Stimulated activated CD8-positive, alpha-beta memory T cell treated with anti-CD3 and anti-CD28 coated beads, Interleukin-12 subunit alpha, Interleukin-12 subunit beta, amount 100 ng/mL, for 4 hours (primary cell): ENCODE data around the gene CENPB.

Experiments used
- DNase-seq: peaks from one replicate; pipeline ENCODE4 v3.0.0-alpha.2; 2020; ENCODE audit warnings: low read depth

Gene CENPB

DNA sequence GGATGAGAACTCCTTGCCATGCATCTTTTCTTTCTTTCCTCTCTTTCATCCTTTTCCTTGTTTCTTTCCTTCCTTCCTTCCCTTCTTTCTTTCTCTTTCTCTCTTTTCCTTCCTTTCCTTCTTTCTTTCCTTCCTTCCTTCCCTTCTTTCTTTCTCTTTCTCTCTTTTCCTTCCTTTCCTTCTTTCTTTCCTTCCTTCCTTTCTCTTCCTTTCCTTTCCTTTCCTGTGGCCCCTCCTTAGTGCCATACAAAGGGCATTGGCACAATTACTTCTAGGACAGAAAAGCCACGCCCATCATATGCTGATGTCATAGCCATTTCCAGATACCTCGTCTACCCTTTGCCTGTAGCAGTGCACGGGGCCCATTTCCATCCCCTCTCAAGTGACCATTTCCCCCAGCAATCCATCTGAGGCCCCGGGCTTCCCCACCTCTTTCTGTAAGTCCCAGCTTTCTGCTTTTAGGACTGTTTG, 2.2 kb upstream of the CENPB start:
- DNase-seq = no peak

DNA sequence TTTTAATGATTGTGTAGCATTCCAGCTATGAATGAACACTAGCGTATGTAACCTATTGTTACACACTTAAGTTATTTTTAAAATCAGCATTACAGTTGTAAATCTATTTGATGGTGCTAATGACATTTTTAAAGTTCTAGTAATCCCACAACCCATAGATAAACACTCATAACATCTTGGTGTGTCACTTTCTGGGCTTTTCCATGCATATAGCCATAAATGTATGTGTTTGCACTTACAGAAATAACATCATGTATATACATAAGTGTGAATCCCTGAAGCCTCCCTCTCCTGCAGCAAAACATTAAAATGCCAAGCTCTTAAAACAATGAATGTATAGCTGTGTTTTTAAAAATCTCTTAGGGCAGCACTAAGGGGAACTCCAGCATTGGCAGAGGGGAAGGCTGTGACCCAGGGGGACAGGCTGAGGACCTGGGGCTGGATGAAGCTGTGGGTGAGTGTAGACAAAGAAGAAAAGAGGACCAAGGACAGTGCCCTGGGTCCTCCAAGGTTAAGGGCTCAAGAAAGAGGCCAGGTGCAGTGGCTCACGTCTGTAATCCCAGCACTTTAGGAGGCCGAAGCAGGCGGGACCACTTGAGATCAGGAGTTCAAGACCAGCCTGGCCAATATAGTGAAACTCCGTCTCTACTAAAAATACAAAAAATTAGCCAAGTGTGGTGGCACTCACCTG, 929 bp upstream of the CENPB start:
- DNase-seq = no peak

DNA sequence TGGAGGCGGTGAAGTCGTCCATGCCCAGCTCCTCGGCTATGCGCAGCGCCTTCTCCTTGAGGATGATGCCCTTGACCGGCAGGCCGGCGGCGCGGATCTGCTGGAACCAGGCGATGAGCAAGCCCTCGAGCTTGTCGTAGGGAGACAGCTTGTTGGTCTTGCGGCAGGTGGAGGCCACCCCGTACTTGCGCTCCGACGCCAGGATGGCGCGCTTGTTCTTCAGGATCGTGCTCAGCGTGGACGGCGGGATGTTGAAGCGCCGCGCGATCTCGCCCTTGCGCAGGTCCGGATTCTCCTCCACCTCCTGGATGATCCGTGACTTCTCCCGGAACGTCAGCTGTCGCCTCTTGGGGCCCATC, 435 bp downstream of the CENPB start:
- DNase-seq = no peak

DNA sequence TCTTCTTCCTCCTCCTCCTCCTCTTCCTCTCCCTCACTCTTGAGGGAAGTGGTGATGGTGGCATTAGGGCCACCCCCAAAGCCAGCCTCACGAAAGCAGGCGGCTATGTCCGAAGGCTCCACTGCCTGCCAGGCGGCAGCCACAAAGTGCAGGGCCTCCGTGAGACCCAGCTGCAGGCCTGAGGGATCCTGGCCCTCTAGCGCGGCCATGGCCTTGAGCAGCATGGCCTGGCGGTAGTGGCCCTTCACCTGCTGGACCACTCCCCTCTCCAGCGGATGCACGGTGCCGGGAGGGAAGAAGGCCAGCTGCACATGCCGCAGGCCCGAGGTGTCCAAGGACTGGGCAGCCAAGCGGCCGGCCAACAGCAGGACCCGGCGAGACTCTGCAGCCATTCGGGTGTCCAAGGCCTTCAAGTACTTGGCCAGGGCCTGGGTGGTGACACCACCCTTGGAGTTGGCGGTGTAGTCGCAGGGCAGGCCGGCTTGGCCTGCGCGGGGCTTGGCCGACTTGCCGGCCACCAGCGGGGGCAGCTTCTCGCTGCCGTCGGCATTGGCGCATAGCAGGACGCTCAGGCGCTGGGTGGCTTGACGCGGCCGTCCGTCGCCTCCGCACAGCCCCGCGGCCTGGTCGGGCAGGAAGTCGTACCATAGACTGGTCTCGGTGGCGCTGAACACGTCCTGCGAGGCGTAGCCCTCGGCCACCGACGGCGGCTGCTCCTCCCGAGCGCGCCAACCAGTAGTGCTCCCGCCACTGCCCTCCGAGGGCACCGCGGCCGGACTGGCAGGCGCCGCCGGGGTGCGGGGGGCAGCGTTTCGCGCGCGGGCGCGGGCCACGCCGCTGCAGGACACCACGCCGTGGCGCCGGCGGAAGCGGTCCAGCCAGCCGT, 1.1 kb downstream of the CENPB start:
- DNase-seq = no peak

- DNase-seq = no peak
Observed at GRCh38 chr20:3784863-3785239, 1.7 kb downstream of the CENPB start.

DNA sequence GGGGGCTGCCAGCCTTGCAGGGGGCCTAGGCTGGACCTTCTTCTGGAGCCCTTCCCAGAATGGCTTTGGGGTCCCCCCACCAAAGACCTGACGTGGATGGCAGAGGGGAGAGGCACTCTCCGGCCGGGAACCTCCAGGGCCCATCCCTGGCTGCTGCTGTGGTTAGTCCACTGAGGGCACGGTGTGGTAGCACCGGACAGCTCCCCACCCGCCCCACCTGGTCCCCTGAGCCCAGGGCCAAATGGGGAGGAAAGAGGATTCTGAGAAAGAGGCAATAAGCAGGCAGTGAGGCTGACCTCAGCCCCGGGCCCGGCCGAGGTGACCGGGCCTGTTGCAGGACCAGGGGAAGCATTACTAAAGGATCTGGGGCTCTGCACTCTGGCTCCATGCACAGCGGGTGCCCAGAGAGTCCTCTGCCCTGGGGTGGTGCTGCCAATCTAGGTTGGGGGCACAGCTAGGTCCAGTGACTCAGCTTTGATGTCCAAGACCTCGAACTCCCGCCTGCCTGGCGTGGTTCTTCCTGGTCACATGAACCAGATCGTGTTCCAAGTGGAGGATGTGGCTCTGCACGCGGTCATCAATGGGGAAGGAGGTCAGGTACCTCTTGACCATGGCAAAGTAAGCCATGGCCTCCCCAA, 2.2 kb downstream of the CENPB start:
- no peak for DNase-seq

GRCh38 chr20:3783511-3784195, 2.9 kb downstream of the CENPB start:
- no peak for DNase-seq

- no peak for DNase-seq
Observed at GRCh38 chr20:3783068-3783489, 3.5 kb downstream of the CENPB start.

DNA sequence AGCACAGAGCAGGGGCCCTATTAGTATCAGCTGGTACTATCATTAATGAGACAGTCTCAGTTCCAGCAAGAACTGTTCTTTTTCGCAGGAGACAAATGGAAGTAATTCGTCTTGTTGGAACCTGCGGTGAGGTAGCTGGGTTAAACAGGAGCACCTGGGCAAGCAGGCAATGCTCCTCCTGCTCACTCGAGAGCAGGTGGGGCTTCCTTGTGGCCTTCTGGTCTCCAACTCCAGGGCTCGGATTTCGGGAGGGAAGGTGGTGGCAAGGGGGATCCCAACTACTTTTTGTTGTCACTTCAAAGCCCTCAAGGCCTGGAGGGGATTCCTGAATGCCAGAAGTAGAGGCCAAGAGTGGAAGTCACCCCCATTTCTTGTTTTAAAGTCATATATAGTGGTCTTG, 3.9 kb downstream of the CENPB start:
- no peak for DNase-seq

DNA sequence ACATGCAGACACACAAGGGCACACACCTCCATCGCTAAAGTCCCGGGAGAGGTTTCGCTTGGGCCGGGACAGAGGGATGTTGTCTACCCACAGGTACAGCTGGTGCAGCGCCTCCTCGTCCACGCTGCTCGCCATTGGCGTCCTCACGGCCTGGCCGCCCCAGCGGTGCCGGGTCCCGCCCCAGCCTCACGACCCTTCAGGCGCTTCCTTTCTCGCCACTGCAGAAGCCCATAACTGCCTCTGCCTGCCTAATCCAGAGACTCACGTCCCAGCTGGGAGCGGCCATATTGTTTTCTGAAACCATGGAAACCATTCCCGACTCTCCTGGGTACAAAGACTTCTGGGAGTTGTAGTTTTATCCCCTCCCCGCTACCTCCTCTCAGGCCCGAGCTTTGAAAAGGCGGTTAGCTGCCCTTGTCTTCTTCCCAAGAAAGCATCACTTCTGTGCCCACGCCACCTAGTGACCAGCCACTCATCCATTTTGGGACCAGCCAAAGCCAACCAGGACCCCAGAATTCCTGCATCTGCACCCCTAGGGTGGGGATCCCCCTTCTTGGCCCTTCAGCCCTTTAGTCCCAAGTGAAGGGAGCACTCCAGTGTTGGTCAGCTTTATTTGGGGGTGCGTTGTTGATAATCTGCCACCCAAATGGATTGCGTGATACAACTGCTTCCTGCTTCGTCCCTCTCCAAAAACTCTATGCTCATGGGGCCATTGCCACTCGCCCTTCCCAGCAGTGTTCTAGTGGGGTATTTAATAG, 5.2 kb downstream of the CENPB start, which contains the start of gene SPEF1:
TSS of gene SPEF1 (minus strand) at position 296 of the 758 bp plus-strand sequence. CDS start at position 135, 161 bp downstream.
- no peak for DNase-seq

DNA sequence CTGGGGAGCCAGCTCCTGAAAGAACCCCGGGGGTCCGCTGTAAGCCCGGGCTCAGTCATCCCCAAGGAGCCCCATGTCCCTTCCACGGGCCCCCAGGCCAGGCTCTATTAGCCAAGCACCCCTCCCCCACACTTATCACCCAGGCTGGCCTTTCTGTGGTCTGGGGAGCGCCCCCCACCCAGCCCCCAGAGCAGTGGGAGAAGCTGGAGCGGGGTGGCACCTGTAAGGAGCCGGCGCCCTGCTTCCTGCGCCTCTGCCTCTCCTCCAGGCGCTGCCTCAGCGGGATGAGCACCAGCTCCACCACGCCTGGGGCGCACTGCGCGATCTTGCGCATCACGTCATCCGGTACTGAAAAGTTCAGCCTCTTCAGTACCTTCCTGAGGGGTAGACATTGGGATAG, 7.6 kb downstream of the CENPB start:
- DNase-seq = no peak

DNA sequence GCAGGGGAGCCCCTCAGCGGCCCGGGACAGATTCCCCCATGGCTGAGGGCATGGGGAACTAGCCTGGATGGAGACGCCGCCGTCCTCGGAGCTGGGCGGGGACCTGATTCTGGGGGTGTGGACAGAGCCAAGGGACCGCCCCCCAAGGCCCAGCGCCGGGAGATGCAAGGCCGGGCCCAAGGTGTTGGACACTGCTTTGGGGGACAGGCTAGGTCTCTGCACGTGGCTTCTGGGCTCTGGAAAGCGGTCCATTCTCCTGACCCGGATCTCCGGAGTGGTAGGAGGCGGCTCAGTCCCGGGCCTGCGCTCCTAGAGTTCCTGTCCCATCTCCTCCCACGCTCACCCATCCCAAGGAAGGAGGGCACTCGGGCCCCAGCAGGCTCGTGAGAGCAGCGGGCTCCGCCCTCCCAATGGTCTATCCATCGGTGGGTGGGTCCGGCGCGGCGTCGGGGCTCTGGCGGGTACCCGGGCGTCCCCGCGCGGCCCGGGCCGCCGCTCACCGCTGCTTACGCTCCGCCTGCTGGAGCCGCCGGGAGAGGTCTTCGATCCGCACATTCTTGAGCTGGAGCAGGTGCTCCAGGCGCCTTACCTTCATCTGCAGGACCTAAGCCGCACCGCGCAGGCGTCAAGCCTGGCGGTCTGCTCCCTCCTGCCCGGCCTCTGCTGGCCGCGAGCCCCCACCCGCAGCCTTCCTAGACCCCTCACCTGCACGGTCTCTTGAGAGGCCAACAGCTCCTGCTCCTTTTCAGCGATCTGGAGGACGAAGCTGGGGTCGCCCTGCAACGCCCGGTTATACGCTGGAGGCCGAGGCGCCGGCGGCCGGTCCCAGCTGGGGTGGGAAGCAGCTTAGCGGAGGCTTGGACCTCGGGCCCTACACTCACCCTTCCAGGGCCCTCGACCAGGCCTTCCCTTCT, 8.6 kb downstream of the CENPB start:
- DNase-seq = peak; percentile 37

DNA sequence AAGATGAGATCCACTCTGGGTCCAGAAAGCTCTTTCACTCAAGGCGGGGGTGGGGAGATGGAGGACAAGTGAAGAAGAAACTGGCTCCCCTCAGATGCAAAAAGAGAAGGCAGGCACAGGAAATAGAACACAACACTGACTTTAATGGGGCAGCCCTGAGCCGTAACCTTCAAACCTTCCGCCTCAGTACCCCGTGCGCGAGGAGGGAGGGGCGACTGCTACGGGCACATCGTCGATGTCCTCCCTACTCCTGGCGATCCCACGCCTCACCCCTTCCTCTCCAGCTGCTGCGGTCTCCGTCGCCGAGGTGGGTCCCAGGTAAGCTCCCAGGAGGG, 9.2 kb downstream of the CENPB start:
- no peak for DNase-seq

GRCh38 chr20:3775457-3776108, 11.0 kb downstream of the CENPB start:
- DNase-seq = no peak

DNA sequence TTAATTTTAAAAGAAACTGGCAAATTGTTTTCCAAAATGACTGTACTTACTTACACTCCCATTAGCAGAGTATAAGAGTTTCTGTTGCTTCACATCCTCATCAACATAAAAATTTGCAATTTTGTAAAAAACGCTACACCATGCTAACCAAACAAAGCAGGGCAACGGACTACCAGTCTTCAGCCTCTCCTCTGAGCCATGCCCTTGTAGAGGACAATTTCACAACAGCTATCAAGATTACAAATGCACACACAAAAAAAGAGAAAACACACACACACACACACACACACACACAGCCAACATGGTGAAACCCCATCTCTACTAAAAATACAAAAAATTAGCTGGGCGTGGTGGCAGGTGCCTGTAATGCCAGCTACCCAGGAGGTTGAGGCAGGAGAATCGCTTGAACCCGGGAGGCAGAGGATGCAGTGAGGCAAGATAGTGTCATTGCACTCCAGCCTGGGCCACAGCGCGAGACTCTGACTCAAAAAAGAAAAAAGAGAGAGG, 14.9 kb downstream of the CENPB start:
- DNase-seq = no peak

- DNase-seq = peak; percentile 74
Observed at GRCh38 chr20:3768342-3769130, 18.0 kb downstream of the CENPB start.

GRCh38 chr20:3767427-3768341, 18.9 kb downstream of the CENPB start, which contains the start of gene ADISSP:
ADISSP (minus strand) TSS chr20:3767753; CDS start chr20:3760100, 7,653 bp downstream.
- peak; percentile 93 for DNase-seq

- DNase-seq = no peak
Observed at GRCh38 chr20:3767110-3767426, 19.5 kb downstream of the CENPB start.
